HepG2 (cell line): ENCODE data around the gene CCDC87. TPM values are rescaled to one million over a fixed set of nuclear protein-coding genes. Genes with fewer than 3 reads are reported as not detected.
A peak's percentile ranks its signal among the peaks of the same experiment; 100 is the strongest.

Experiments
- ATF1 ChIP-seq: IDR thresholded peaks from 2 replicates; pipeline ENCODE4 v1.6.1; 2016; ENCODE audit warnings: mild to moderate bottlenecking, control low read depth
- ATRX ChIP-seq: sonication (generic); formaldehyde crosslinking; IDR thresholded peaks from 2 replicates; pipeline ENCODE4 v1.4.0; 2020; ENCODE audit warnings: missing genetic modification reagents, borderline replicate concordance
- KDM1A ChIP-seq: IDR thresholded peaks from 2 replicates; pipeline ENCODE4 v1.6.1; 2016; ENCODE audit warnings: missing compliant biosample characterization
- RFX1 ChIP-seq: fragments of 450-650 bp; IDR thresholded peaks from 2 replicates; pipeline ENCODE4 v1.6.1; 2017
- SNAPC4 ChIP-seq: sonication (generic); formaldehyde crosslinking; IDR thresholded peaks from 2 replicates; pipeline ENCODE4 v1.4.0; 2020; ENCODE audit warnings: mild to moderate bottlenecking, missing genetic modification reagents
- ZBTB2 ChIP-seq: sonication (generic); formaldehyde crosslinking; IDR thresholded peaks from 2 replicates; pipeline ENCODE4 v1.8.0; 2022; ENCODE audit warnings: low read depth, missing genetic modification reagents
- ZNF574 ChIP-seq: sonication (generic); formaldehyde crosslinking; IDR thresholded peaks from 2 replicates; pipeline ENCODE4 v1.4.0; 2020; ENCODE audit warnings: missing genetic modification reagents
- polyA plus RNA-seq, 8 experiments: library from polyadenylated mRNA; depleted of rRNA in 3 of 8; stranded (reverse) in 7 of 8; unstranded in 1 of 8; fragments of >200 nt; fragmentation: Illumina TruSeq in 4 of 8; extraction: Trizol in 4 of 8; gene quantifications; 2 replicates each; pipeline versions ENCODE4 v1.2.1 to v1.2.3, GENCODE V29; 2011 to 2016; ENCODE audit warnings: low read depth in 4 of 8, missing spikeins in 1 of 8, mixed read lengths in 1 of 8; ENCODE audit not compliant: insufficient read depth in 1 of 8
- total RNA-seq, 5 experiments: library from RNA; depleted of rRNA; stranded (reverse); fragments of >200 nt; fragmentation: Illumina TruSeq; extraction: Trizol; gene quantifications; 2 replicates each; pipeline ENCODE4 v1.2.3, GENCODE V29; 2016; ENCODE audit warnings: low read depth in 1 of 5
- TF ChIP-seq, protein P1 (sequence below): sonication (generic); formaldehyde crosslinking; IDR thresholded peaks from one replicate; pipeline ENCODE4 v1.5.1; 2020; ENCODE audit warnings: mild to moderate bottlenecking, missing genetic modification reagents; ENCODE audit errors: not compliant biosample characterization

The CCDC87 gene
- total and polyA plus RNA-seq, 2 of the 13 experiments (the other 11 are each of a cell fraction or from before 2014, with no cell fraction given), result 0.05 to 0.42 TPM

- TF ChIP-seq, protein P1, sequence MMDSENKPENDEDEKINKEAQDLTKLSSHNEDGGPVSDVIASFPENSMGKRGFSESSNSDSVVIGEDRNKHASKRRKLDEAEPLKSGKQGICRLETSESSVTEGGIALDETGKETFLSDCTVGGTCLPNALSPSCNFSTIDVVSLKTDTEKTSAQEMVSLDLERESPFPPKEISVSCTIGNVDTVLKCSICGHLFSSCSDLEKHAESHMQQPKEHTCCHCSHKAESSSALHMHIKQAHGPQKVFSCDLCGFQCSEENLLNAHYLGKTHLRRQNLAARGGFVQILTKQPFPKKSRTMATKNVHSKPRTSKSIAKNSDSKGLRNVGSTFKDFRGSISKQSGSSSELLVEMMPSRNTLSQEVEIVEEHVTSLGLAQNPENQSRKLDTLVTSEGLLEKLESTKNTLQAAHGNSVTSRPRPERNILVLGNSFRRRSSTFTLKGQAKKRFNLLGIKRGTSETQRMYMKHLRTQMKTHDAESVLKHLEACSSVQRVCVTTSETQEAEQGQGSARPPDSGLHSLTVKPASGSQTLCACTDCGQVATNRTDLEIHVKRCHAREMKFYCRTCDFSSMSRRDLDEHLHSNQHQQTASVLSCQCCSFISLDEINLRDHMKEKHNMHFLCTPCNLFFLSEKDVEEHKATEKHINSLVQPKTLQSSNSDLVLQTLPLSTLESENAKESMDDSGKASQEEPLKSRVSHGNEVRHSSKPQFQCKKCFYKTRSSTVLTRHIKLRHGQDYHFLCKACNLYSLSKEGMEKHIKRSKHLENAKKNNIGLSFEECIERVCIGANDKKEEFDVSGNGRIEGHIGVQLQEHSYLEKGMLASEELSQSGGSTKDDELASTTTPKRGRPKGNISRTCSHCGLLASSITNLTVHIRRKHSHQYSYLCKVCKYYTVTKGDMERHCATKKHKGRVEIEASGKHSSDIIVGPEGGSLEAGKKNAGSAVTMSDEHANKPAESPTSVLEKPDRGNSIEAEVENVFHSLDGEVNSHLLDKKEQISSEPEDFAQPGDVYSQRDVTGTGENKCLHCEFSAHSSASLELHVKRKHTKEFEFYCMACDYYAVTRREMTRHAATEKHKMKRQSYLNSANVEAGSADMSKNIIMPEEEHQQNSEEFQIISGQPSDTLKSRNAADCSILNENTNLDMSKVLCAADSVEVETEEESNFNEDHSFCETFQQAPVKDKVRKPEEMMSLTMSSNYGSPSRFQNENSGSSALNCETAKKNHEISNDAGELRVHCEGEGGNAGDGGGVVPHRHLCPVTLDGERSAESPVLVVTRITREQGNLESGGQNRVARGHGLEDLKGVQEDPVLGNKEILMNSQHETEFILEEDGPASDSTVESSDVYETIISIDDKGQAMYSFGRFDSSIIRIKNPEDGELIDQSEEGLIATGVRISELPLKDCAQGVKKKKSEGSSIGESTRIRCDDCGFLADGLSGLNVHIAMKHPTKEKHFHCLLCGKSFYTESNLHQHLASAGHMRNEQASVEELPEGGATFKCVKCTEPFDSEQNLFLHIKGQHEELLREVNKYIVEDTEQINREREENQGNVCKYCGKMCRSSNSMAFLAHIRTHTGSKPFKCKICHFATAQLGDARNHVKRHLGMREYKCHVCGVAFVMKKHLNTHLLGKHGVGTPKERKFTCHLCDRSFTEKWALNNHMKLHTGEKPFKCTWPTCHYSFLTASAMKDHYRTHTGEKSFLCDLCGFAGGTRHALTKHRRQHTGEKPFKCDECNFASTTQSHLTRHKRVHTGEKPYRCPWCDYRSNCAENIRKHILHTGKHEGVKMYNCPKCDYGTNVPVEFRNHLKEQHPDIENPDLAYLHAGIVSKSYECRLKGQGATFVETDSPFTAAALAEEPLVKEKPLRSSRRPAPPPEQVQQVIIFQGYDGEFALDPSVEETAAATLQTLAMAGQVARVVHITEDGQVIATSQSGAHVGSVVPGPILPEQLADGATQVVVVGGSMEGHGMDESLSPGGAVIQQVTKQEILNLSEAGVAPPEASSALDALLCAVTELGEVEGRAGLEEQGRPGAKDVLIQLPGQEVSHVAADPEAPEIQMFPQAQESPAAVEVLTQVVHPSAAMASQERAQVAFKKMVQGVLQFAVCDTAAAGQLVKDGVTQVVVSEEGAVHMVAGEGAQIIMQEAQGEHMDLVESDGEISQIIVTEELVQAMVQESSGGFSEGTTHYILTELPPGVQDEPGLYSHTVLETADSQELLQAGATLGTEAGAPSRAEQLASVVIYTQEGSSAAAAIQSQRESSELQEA (CRISPR knock-in tag), result no peak
- no peak for TF ChIP-seq RFX1
- no peak for TF ChIP-seq SNAPC4
- TF ChIP-seq KDM1A (CRISPR knock-in tag), result no peak
- 0 out of 2 replicates have a peak, but pooled peaks have one; percentile 24 for TF ChIP-seq ZNF574 (CRISPR knock-in tag)
- no peak for TF ChIP-seq ATRX (CRISPR knock-in tag)
- TF ChIP-seq ATF1 (CRISPR knock-in tag), result peak; percentile 62
- no peak; the same call in 1 of the 2 replicates for TF ChIP-seq ZBTB2
Measured at GRCh38 chr11:66638177-66639065, 45.6 kb upstream of the CCDC87 start, which contains the start of gene RBM4 (continued).
